Stimulated activated CD4-positive, alpha-beta T cell treated with anti-CD3 and anti-CD28 coated beads, TNF-alpha, amount 100 ng/mL, for 1 hour (primary cell): Measurements from ENCODE around the gene FBXL14.

Source experiments
- DNase-seq, 3 donors: peaks; one replicate each; pipeline ENCODE4 v3.0.0-alpha.2; 2020; ENCODE audit warnings: low read depth in 3 of 3, low spot score in 1 of 3

The FBXL14 gene

GRCh38 chr12:1540690-1541089 lies 53.7 kb downstream of the FBXL14 start:
- DNase-seq: no peak

- no peak for DNase-seq
These were observed 55.2 kb downstream of the FBXL14 start for GRCh38 chr12:1539135-1539534.

GRCh38 chr12:1536817-1537216 lies 57.6 kb downstream of the FBXL14 start:
- DNase-seq: no peak

GRCh38 chr12:1534748-1535147 lies 59.6 kb downstream of the FBXL14 start:
- no peak for DNase-seq

- DNase-seq: no peak
These were observed 60.6 kb downstream of the FBXL14 start for GRCh38 chr12:1533602-1534304.

GRCh38 chr12:1533205-1533601 lies 61.2 kb downstream of the FBXL14 start:
- no peak for DNase-seq

- no peak for DNase-seq
These were observed 61.8 kb downstream of the FBXL14 start for GRCh38 chr12:1532375-1533165.

GRCh38 chr12:1531654-1532374 lies 62.6 kb downstream of the FBXL14 start:
- DNase-seq: no peak

GRCh38 chr12:1531153-1531653 lies 63.2 kb downstream of the FBXL14 start:
- DNase-seq: no peak

GRCh38 chr12:1530592-1531152 lies 63.7 kb downstream of the FBXL14 start:
- DNase-seq: no peak

GRCh38 chr12:1529862-1530591 lies 64.4 kb downstream of the FBXL14 start:
- DNase-seq: no peak

GRCh38 chr12:1529228-1529861 lies 65.0 kb downstream of the FBXL14 start:
- no peak for DNase-seq

- DNase-seq: no peak
These were observed 65.6 kb downstream of the FBXL14 start for GRCh38 chr12:1528791-1529190.

- DNase-seq: no peak
These were observed 66.6 kb downstream of the FBXL14 start for GRCh38 chr12:1527789-1528188.

GRCh38 chr12:1525858-1526257 lies 68.5 kb downstream of the FBXL14 start:
- no peak for DNase-seq

GRCh38 chr12:1523558-1524050 lies 70.8 kb downstream of the FBXL14 start:
- DNase-seq: no peak

- DNase-seq: no peak
These were observed 71.3 kb downstream of the FBXL14 start for GRCh38 chr12:1523046-1523445.

GRCh38 chr12:1519642-1520041 lies 74.7 kb downstream of the FBXL14 start:
- DNase-seq: no peak

- DNase-seq: no peak
These were observed 75.5 kb downstream of the FBXL14 start for GRCh38 chr12:1518591-1519516.
